PC-9 (cell line): ENCODE measurements around the gene RUSF1. TPM values are rescaled to one million over a fixed set of nuclear protein-coding genes. Genes with fewer than 3 reads are reported as not detected.
A peak's percentile ranks its signal among the peaks of the same experiment; 100 is the strongest.
"Not testable (repeated sequence)": the region's sequence is repeated elsewhere in the genome, so short reads cannot be mapped to it uniquely, and the experiment has no call there.

Source experiments
- Bru-seq: library from RNA; stranded (reverse); fragments of 400-500 nt; gene quantifications from one replicate; lab custom pipeline; 2021; lab: Mats Ljungman, UMichigan
- BruChase-seq, 2 experiments: library from RNA; stranded (reverse); fragments of 400-500 nt; gene quantifications; one replicate each; lab custom pipeline; 2021; lab: Mats Ljungman, UMichigan
- BruUV-seq: library from RNA; stranded (reverse); fragments of 400-500 nt; replicated peaks from 2 replicates; lab custom pipeline; 2021; lab: Mats Ljungman, UMichigan
- CTCF ChIA-PET: fragments of 300-600 bp; sonication (Branson Sonifier 250); formaldehyde crosslinking; loops from one replicate; lab custom pipeline; 2022; ENCODE audit warnings: antibody characterized with exemption; lab: Charles Lee
- POLR2A ChIA-PET: fragments of 300-600 bp; sonication (Branson Sonifier 250); formaldehyde crosslinking; loops from one replicate; lab custom pipeline; 2022; ENCODE audit warnings: antibody characterized with exemption; ENCODE audit not compliant: unreplicated experiment; lab: Charles Lee
- DNase-seq, 2 experiments: peaks; one replicate each; pipeline versions ENCODE4 v3.0.0 to v3.0.0-alpha.2; 2015 to 2022; ENCODE audit warnings: mixed read lengths in 1 of 2
- H2AFZ ChIP-seq: fragments of 200-600 bp; sonication (generic); 2 replicates; pipeline ENCODE4 v1.8.1; 2017; ENCODE audit warnings: antibody characterized with exemption
- H3F3A ChIP-seq: fragments of 200-600 bp; sonication (generic); 2 replicates; pipeline ENCODE4 v1.8.1; 2017; ENCODE audit warnings: antibody characterized with exemption, mild to moderate bottlenecking, low read depth; ENCODE audit not compliant: insufficient read depth
- H3K27ac ChIP-seq: fragments of 200-600 bp; sonication (generic); 2 replicates; pipeline ENCODE4 v1.6.1; 2016; ENCODE audit warnings: mixed run types
- H3K27me3 ChIP-seq: fragments of 200-600 bp; sonication (generic); 2 replicates; pipeline ENCODE4 v1.6.1; 2016; ENCODE audit warnings: low read depth, mixed run types; ENCODE audit not compliant: insufficient read depth
- H3K36me3 ChIP-seq: fragments of 200-600 bp; sonication (generic); 2 replicates; pipeline ENCODE4 v1.6.1; 2016; ENCODE audit warnings: low read depth, mixed run types
- H3K4me1 ChIP-seq: fragments of 200-600 bp; sonication (generic); replicated peaks from 2 replicates; pipeline ENCODE4 v1.6.1; 2016; ENCODE audit warnings: mixed run types; ENCODE audit not compliant: insufficient read depth
- H3K4me2 ChIP-seq: fragments of 200-600 bp; sonication (generic); 2 replicates; pipeline ENCODE4 v1.6.1; 2017; ENCODE audit warnings: mixed run types
- H3K4me3 ChIP-seq: fragments of 200-600 bp; sonication (generic); 2 replicates; pipeline ENCODE4 v1.6.1; 2016; ENCODE audit warnings: mixed run types
- H3K79me2 ChIP-seq: fragments of 200-600 bp; sonication (generic); 2 replicates; pipeline ENCODE4 v1.6.1; 2017; ENCODE audit warnings: low read depth, mixed run types
- H3K9me2 ChIP-seq: fragments of 200-600 bp; sonication (generic); 2 replicates; pipeline ENCODE4 v1.8.1; 2017; ENCODE audit warnings: mild to moderate bottlenecking; ENCODE audit not compliant: insufficient read depth
- H3K9me3 ChIP-seq: fragments of 200-600 bp; sonication (generic); 2 replicates; pipeline ENCODE4 v1.8.1; 2016; ENCODE audit warnings: low read depth; ENCODE audit not compliant: insufficient read depth
- H4K20me1 ChIP-seq: fragments of 200-600 bp; sonication (generic); 2 replicates; pipeline ENCODE4 v1.8.1; 2017; ENCODE audit not compliant: insufficient read depth
- EZH2 ChIP-seq: fragments of 200-600 bp; sonication (generic); IDR thresholded peaks from 2 replicates; pipeline ENCODE4 v1.8.0; 2017; ENCODE audit warnings: antibody characterized with exemption, low read depth
- intact Hi-C: fragments of 100-400 bp; cut with micrococcal nuclease; formaldehyde crosslinking; loops from one replicate; pipeline ENCODE4 v1.10.0; 2022; ENCODE audit not compliant: unreplicated experiment
- long read RNA-seq: library from polyadenylated mRNA; stranded (forward); transcript quantifications from one replicate; pipeline ENCODE4 v2.0.0, GENCODE V29; 2022
- total RNA-seq: library from RNA; stranded (reverse); gene quantifications from 2 replicates; pipeline ENCODE4 v1.2.3, GENCODE V29; 2021
- TF ChIP-seq, protein P1 (sequence below): fragments of 200-600 bp; sonication (generic); conservative IDR thresholded peaks from 2 replicates; pipeline ENCODE4 v1.6.1; 2017; ENCODE audit warnings: mixed run types, antibody characterized with exemption, mild to moderate bottlenecking, moderate library complexity

Gene RUSF1
- total RNA-seq (86.7 and 94.7 TPM in 2 replicates), Bru-seq, nascent RNA (percentile 77 among the genes with signal in this experiment), BruChase-seq, experiment 1, labeled RNA remaining after a 2-hour chase (percentile 74 among the genes with signal in this experiment), BruChase-seq, experiment 2, labeled RNA remaining after a 6-hour chase (percentile 75 among the genes with signal in this experiment)
- long read RNA-seq, transcript C16orf58-201 (13 exons, 2,793 nt), result major isoform, 113 of 163 reads
- long read RNA-seq, partial matches to known transcripts, result 6 of 163 reads
- long read RNA-seq, other reads (novel, unspliced or antisense), result 40 of 163 reads

DNA sequence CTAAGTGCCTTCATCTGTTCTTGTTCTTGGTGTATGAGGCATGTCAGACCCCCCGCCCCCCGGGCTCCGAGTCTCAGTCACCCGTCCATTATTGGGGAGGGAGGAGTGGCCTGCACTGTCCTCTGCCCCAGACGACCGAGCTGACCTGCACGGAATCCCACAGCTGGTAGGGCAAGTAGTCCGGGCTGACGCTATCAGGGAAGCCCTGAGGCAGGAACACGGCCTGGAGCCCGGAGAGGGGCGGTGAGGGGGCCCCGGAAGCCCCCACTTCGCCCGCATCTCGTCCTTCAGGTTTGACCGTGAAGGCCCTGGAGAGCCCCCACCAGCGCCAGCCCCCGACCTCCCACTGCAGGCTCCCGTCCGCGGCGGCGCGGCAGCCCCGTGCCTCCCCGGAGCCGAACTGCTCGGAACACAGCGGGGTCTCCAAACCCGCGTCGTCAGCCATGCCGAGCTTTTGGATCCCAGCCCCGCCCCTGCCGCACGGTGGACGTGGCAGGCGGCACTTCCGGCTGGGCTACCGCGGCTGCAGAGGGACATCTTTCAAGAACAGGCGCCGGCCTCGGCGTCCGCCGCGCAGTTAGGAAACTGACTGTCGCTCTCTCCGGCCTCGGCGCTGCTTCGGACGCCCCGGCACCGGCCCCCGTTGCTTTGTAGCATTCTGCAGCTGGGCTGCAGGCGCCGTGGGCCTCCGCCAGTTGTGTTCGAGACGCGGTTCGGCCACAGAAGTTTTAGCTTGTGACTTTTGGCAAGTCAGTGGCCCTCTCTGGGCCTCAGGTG is at the start of gene RUSF1:
Gene RUSF1, minus strand, starts transcription at position 463 of the 777 bp plus-strand sequence. Its CDS starts 18 bp downstream, at position 445.
- Histone ChIP-seq H3K4me3 (peak within 1 kb of the TSS; percentile 69), H3K27me3 (no peaks in the 10 kb centered on the region; the same call in 1 of the 2 replicates), H3K9me2 (no peaks in the 10 kb centered on the region), H2AFZ (peak within 1 kb of the TSS; percentile 95), H3K4me1 (peaks cover 22% of the 10 kb centered on the region), H3K27ac (peak within 1 kb of the TSS; percentile 69), H4K20me1 (no peaks in the 10 kb centered on the region), H3K79me2 (peaks cover 29% of the 10 kb centered on the region), H3K9me3 (no peaks in the 10 kb centered on the region), H3K36me3 (no peaks in the 10 kb centered on the region), H3K4me2 (peak within 1 kb of the TSS; percentile 91), H3F3A (peaks cover 4% of the 10 kb centered on the region; the same call in 1 of the 2 replicates)
- peak; percentile 79 to 91 for DNase-seq
- TSS peak; percentile 43 for BruUV-seq
- intact Hi-C loops, result loop anchor here (1.0 to 5.0 kb wide), 3 partner anchors 31 to 204 kb away; partner anchors contain the start of gene ARMC5
- no peak for TF ChIP-seq EZH2
- TF ChIP-seq, protein P1, sequence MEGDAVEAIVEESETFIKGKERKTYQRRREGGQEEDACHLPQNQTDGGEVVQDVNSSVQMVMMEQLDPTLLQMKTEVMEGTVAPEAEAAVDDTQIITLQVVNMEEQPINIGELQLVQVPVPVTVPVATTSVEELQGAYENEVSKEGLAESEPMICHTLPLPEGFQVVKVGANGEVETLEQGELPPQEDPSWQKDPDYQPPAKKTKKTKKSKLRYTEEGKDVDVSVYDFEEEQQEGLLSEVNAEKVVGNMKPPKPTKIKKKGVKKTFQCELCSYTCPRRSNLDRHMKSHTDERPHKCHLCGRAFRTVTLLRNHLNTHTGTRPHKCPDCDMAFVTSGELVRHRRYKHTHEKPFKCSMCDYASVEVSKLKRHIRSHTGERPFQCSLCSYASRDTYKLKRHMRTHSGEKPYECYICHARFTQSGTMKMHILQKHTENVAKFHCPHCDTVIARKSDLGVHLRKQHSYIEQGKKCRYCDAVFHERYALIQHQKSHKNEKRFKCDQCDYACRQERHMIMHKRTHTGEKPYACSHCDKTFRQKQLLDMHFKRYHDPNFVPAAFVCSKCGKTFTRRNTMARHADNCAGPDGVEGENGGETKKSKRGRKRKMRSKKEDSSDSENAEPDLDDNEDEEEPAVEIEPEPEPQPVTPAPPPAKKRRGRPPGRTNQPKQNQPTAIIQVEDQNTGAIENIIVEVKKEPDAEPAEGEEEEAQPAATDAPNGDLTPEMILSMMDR, result no peak
- POLR2A ChIA-PET, result interaction anchor here (0.5 to 1.0 kb wide), 4 partner anchors 47 to 205 kb away, joined by 3 to 7 read pairs (median 4); partner anchors contain the start of gene ARMC5
- CTCF ChIA-PET, result interaction anchor here (0.5 to 1.1 kb wide), 2 partner anchors 190 to 383 kb away, joined by 3 to 7 read pairs; no protein-coding TSS in a partner anchor

DNA sequence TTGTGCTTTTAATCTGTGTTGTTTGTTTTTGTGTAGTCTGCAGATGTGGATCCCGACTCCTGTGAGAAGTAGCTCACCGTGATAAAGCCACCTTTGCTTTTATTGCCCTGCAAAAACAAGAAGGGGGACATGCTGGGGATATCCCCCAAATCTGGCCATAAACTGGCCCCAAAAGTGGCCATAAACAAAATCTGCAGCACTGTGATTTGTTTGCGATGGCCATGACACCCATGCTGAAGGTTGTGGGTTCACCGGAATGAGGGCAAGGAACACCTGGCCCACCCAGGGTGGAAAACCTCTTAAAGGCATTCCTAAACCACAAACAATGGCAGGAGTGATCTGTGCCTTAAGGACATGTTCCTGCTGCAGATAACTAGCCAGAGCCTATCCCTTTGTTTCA is 34.6 kb upstream of the RUSF1 start:
- no peak for DNase-seq
- Histone ChIP-seq H4K20me1 (no peaks in the 10 kb centered on the region), H3K27me3 (peaks cover 70% of the 10 kb centered on the region), H3K79me2 (no peaks in the 10 kb centered on the region), H2AFZ (no peak overlapping the region), H3F3A (no peaks in the 10 kb centered on the region), H3K4me3 (no peak overlapping the region), H3K9me2 (no peaks in the 10 kb centered on the region), H3K9me3 (peaks cover 10% of the 10 kb centered on the region), H3K4me2 (no peak overlapping the region), H3K27ac (no peak overlapping the region), H3K36me3 (no peaks in the 10 kb centered on the region), H3K4me1 (no peaks in the 10 kb centered on the region)
- BruUV-seq, result no TSS peak
- TF ChIP-seq, protein P1, result no peak
- no peak for TF ChIP-seq EZH2
- ChIA-PET POLR2A (no interaction called here), CTCF (no interaction called here)
- intact Hi-C loops, result no loop called here

DNA sequence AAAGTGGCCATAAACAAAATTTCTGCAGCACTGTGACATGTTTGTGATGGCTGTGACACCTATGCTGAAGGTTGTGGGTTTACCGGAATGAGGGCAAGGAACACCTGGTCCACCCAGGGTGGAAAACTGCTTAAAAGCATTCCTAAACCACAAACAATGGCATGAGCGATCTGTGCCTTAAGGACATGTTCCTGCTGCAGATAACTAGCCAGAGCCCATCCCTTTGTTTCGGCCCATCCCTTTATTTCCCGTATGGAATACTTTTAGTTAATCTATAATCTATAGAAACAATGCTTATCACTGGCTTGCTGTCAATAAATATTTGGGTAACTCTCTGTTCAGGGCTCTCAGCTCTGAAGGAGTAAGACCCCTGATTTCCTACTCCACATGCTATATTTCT is 31.6 kb upstream of the RUSF1 start:
- POLR2A ChIA-PET, DNase-seq, H3K4me1 ChIP-seq, H3F3A ChIP-seq, H3K4me2 ChIP-seq, BruUV-seq, H3K9me3 ChIP-seq, H3K27ac ChIP-seq, intact Hi-C loops, CTCF ChIA-PET, H2AFZ ChIP-seq, H3K79me2 ChIP-seq, H3K36me3 ChIP-seq, H3K4me3 ChIP-seq, H4K20me1 ChIP-seq, H3K9me2 ChIP-seq: not testable (repeated sequence)
- peaks cover 70% of the 10 kb centered on the region for H3K27me3 ChIP-seq

DNA sequence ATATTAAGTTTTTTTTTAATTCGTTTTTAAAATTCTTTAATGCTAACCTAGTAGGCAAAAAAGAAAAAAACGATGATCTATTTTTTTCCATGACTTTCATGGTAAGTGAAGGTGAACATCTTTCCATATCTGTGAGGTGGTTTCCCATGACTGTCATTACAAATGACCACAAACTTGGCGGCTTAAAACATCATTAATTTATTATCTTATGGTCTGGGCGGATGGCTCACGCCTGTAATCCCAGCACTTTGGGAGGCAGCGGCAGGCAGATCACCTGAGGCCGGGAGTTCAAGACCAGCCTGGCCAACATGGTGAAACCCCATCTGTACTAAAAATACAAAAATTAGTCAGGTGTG is 30.0 kb upstream of the RUSF1 start:
- H3K27ac ChIP-seq, H3K4me2 ChIP-seq, H3K36me3 ChIP-seq, H3F3A ChIP-seq, H3K79me2 ChIP-seq, H3K9me3 ChIP-seq, POLR2A ChIA-PET, intact Hi-C loops, H2AFZ ChIP-seq, H4K20me1 ChIP-seq, CTCF ChIA-PET, BruUV-seq, DNase-seq, H3K4me3 ChIP-seq, H3K9me2 ChIP-seq, H3K4me1 ChIP-seq: not testable (repeated sequence)
- peaks cover 85% of the 10 kb centered on the region for H3K27me3 ChIP-seq
